Upper lobe of left lung (tissue), 6 donors: Measurements from ENCODE around the gene OSBPL5. TPM values are rescaled to one million over a fixed set of nuclear protein-coding genes. Genes with fewer than 3 reads are reported as not detected.

Experiments used
- ATAC-seq, 2 donors: fragments of 200-7000 bp; cut with Tn5 transposase; one replicate each; pipeline ENCODE4 v1.9.1; 2022; ENCODE audit warnings: mild to moderate bottlenecking in 2 of 2, moderate library complexity in 2 of 2; ENCODE audit not compliant: low FRiP score in 2 of 2
- DNase-seq, 2 donors: peaks; one replicate each; pipeline ENCODE4 v3.0.0-alpha.2; 2019 to 2020
- H3K27ac ChIP-seq, 4 donors: fragments of 200-600 bp; sonication (generic); one replicate each; pipeline ENCODE4 v1.5.1; 2016 to 2019
- H3K27me3 ChIP-seq, 4 donors: fragments of 200-600 bp; sonication (generic); one replicate each; pipeline ENCODE4 v1.5.1; 2017 to 2019
- H3K36me3 ChIP-seq, 4 donors: fragments of 200-600 bp; sonication (generic); one replicate each; pipeline ENCODE4 v1.5.1; 2016 to 2019
- H3K4me1 ChIP-seq, 4 donors: fragments of 200-600 bp; sonication (generic); one replicate each; pipeline ENCODE4 v1.5.1; 2018 to 2019
- H3K4me3 ChIP-seq, 4 donors: fragments of 200-600 bp; sonication (generic); one replicate each; pipeline ENCODE4 v1.5.1; 2017 to 2019; ENCODE audit warnings: mild to moderate bottlenecking in 2 of 4, moderate library complexity in 1 of 4
- H3K9me3 ChIP-seq, 4 donors: fragments of 200-600 bp; sonication (generic); one replicate each; pipeline ENCODE4 v1.5.1; 2018 to 2019
- CTCF ChIP-seq, 6 experiments: fragments of 450-650 bp in 4 of 6; fragments of 200-600 bp in 2 of 6; sonication (generic) in 2 of 6; IDR thresholded peaks; one replicate each; pipeline ENCODE4 v1.5.1; 2016 to 2019; ENCODE audit warnings: antibody characterized with exemption in 6 of 6
- EP300 ChIP-seq, 4 donors: sonication (generic); formaldehyde crosslinking; IDR thresholded peaks; one replicate each; pipeline ENCODE4 v1.5.1; 2017; ENCODE audit warnings: antibody characterized with exemption in 4 of 4, control low read depth in 2 of 4
- POLR2A ChIP-seq, 4 donors: fragments of 450-650 bp; IDR thresholded peaks; one replicate each; pipeline ENCODE4 v1.5.1; 2016 to 2017; ENCODE audit warnings: antibody characterized with exemption in 4 of 4, mild to moderate bottlenecking in 2 of 4
- POLR2AphosphoS5 ChIP-seq, 2 donors: sonication (generic); formaldehyde crosslinking; IDR thresholded peaks; one replicate each; pipeline ENCODE4 v1.5.1; 2017; ENCODE audit warnings: antibody characterized with exemption in 2 of 2
- WGBS, 2 donors: methylation state at CpG; one replicate each; pipeline ENCODE4 v1.1.5; 2017 to 2018; 5-methylcytosine and 5-hydroxymethylcytosine counted together
- total RNA-seq, 6 donors: library from RNA; depleted of rRNA in 4 of 6; stranded (reverse); fragments of >200 nt in 4 of 6; gene quantifications; one replicate each; pipeline versions ENCODE4 v1.1.0 to v1.2.1, GENCODE V29; 2016 to 2021
- donor health status: DM: no; HTN: no; CAD: no; lungs with moderate emphysema.
- donor health status: DM: no; HTN: yes; CAD: no; lungs with severe emphysema.

The OSBPL5 gene
- total RNA-seq, 6 donors from 2014 or later = 23.4 to 66.9 (median 48.3) TPM

GRCh38 chr11:3148990-3149851 lies 15.9 kb downstream of the OSBPL5 start:
- ATAC-seq (no peak), DNase-seq (peak in 1 of 2 donors; percentile 77)
- TF ChIP-seq EP300 (IDR thresholded peaks at IDR 0.05) (no peak), POLR2A (IDR thresholded peaks at IDR 0.05) (no peak), POLR2AphosphoS5 (IDR thresholded peaks at IDR 0.05) (no peak), CTCF (IDR thresholded peaks at IDR 0.05) (no peak)
- 47 to 81% methylated on average over 5 to 19 of the region's 24 CpGs for WGBS, 2 donors
- Histone ChIP-seq H3K4me3 (no peak overlapping the region), H3K9me3 (no peaks in the 10 kb centered on the region), H3K36me3 (peaks cover 0 to 5% (median 0%) of the 10 kb centered on the region in 4 donors), H3K27me3 (no peaks in the 10 kb centered on the region), H3K4me1 (peaks cover 14 to 63% (median 20%) of the 10 kb centered on the region in 4 donors), H3K27ac (no peak overlapping the region)

DNA sequence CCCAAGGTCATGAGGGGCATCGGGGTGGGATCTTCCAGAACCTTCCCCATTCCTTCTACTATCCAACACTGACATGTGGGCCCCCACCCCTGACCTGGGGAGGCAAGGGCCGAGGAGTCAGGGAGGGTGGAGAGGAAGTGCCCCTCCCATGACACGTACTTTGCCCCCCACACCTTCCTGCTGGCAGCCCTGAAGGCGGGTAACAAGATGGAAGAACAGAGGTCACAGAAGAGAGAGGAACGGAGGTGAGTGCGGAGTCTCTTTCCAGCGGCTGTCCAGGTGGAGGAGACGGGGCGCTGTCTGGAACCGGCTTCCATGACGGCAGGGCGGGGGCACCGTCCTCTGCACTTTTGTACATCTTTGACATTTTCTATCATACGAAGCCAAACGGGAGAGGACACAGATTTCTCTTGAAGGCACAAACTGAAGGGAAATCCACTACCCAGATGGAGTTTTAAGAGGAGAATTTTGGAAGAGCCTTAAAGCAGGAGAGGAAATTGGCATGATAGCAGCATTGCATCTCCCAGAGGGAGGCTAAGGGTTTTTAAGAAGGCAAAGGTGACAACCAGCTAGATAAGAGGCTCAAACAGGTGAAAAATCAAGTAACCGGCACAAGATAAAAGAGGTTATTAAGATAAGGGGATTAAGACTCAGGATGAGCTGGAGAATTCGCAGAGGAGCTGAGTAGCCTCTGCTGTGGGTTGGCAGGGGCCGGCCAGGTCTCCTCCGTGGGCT lies 16.7 kb downstream of the OSBPL5 start:
- Histone ChIP-seq H3K9me3 (no peaks in the 10 kb centered on the region), H3K4me3 (no peak overlapping the region), H3K4me1 (peaks cover 6 to 55% (median 12%) of the 10 kb centered on the region in 4 donors), H3K27ac (no peak overlapping the region), H3K36me3 (peaks cover 0 to 7% (median 0%) of the 10 kb centered on the region in 4 donors), H3K27me3 (no peaks in the 10 kb centered on the region)
- ATAC-seq = no peak
- TF ChIP-seq CTCF (IDR thresholded peaks at IDR 0.05) (no peak), POLR2AphosphoS5 (IDR thresholded peaks at IDR 0.05) (no peak), EP300 (IDR thresholded peaks at IDR 0.05) (no peak), POLR2A (IDR thresholded peaks at IDR 0.05) (no peak)
- DNase-seq = peak in 1 of 2 donors; percentile 31
- WGBS, 2 donors = 86 to 88% methylated on average over 19 of the region's 19 CpGs

DNA sequence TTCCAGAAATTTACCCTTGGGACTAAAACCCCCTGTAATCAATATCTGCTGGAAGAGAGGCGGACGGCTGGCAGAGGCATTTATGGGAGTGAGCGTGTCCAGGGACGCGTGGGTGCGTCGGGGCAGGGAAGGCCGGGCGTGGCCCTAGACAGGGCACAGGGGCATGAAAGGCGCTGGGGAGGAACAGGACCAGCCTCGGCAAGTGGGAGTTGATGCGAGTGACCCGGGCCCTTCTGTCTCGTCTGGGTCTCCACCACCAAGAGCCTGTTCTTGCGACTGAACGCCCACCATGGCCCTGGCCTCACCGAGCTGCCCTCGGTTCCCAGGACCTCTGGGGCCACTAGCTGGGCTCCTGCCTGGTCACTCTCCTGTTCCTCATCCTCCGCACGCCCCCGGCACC lies 17.5 kb downstream of the OSBPL5 start:
- H3K36me3 ChIP-seq = peaks cover 0 to 10% (median 0%) of the 10 kb centered on the region in 4 donors
- peak in 1 of 2 donors; percentile 71 for DNase-seq
- peaks cover 0 to 47% (median 7%) of the 10 kb centered on the region in 4 donors for H3K4me1 ChIP-seq
- TF ChIP-seq POLR2A (IDR thresholded peaks at IDR 0.05) (no peak), EP300 (IDR thresholded peaks at IDR 0.05) (no peak), POLR2AphosphoS5 (IDR thresholded peaks at IDR 0.05) (no peak), CTCF (IDR thresholded peaks at IDR 0.05) (no peak)
- H3K27ac ChIP-seq = peak overlapping the region in 2 of 4 donors; percentile 24 to 35
- WGBS, 2 donors = 93 to 96% methylated on average over 21 of the region's 21 CpGs
- no peaks in the 10 kb centered on the region for H3K9me3 ChIP-seq
- no peak overlapping the region for H3K4me3 ChIP-seq
- H3K27me3 ChIP-seq = no peaks in the 10 kb centered on the region
- no peak for ATAC-seq

- ATAC-seq (peak in 1 of 2 donors; percentile 20), DNase-seq (peak in 1 of 2 donors; percentile 79)
- 77 to 80% methylated on average over 10 to 17 of the region's 17 CpGs for WGBS, 2 donors
- Histone ChIP-seq H3K4me3 (no peak overlapping the region), H3K36me3 (peaks cover 0 to 10% (median 0%) of the 10 kb centered on the region in 4 donors), H3K9me3 (no peaks in the 10 kb centered on the region), H3K27me3 (no peaks in the 10 kb centered on the region), H3K27ac (peak overlapping the region in 2 of 4 donors; percentile 24 to 35), H3K4me1 (peaks cover 0 to 43% (median 5%) of the 10 kb centered on the region in 4 donors)
- no peak for TF ChIP-seq EP300 (IDR thresholded peaks at IDR 0.05)
- no peak for TF ChIP-seq POLR2AphosphoS5 (IDR thresholded peaks at IDR 0.05)
- TF ChIP-seq CTCF (IDR thresholded peaks at IDR 0.05) = no peak
- TF ChIP-seq POLR2A (IDR thresholded peaks at IDR 0.05) = no peak
Observed at GRCh38 chr11:3147257-3147619, 17.9 kb downstream of the OSBPL5 start.
